Rectal smooth muscle tissue (tissue), 1 donor: ENCODE data around the gene UBE3D.
"Not testable (repeated sequence)": the region's sequence is repeated elsewhere in the genome, so short reads cannot be mapped to it uniquely, and the experiment has no call there.

ENCODE experiments used
- H3K27ac ChIP-seq: one replicate; pipeline ENCODE4 v1.7.0; 2013; ENCODE audit warnings: low read depth, low read length, inconsistent platforms
- H3K27me3 ChIP-seq: one replicate; pipeline ENCODE4 v1.7.0; 2013; ENCODE audit warnings: low read length; ENCODE audit not compliant: control insufficient read depth, insufficient read depth
- H3K36me3 ChIP-seq: one replicate; pipeline ENCODE4 v1.7.0; 2013; ENCODE audit warnings: low read length; ENCODE audit not compliant: control insufficient read depth, insufficient read depth
- H3K4me1 ChIP-seq: one replicate; pipeline ENCODE4 v1.7.0; 2013; ENCODE audit warnings: low read length; ENCODE audit not compliant: control insufficient read depth, insufficient read depth
- H3K4me3 ChIP-seq: one replicate; pipeline ENCODE4 v1.7.0; 2013; ENCODE audit warnings: low read length
- H3K9ac ChIP-seq: one replicate; pipeline ENCODE4 v1.7.0; 2013; ENCODE audit warnings: low read length

UBE3D gene

DNA sequence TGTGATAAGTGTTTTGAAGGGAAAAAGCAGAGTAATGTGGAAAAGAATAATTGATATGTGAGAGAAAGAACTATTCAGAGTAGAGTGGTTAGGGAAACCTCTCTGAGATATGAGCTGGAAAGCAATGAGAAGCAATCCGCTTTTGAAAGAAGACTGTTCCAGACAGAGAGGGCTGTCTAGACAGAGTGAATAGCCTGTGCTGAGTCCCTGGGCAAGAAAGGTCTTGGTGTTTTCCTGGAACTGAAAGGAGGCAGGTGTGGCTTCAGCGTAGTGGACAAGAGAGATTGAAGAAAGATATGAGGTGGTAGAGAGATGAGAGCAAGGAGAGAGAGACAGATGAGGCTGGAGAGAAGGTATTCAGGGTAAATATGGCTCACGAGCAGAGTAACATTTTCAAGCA is 190.8 kb downstream of the UBE3D start:
- H3K4me3 ChIP-seq: no peak overlapping the region
- H3K9ac ChIP-seq: no peak overlapping the region
- no peak overlapping the region for H3K27ac ChIP-seq
- no peaks in the 10 kb centered on the region for H3K27me3 ChIP-seq
- no peaks in the 10 kb centered on the region for H3K4me1 ChIP-seq
- no peaks in the 10 kb centered on the region for H3K36me3 ChIP-seq

DNA sequence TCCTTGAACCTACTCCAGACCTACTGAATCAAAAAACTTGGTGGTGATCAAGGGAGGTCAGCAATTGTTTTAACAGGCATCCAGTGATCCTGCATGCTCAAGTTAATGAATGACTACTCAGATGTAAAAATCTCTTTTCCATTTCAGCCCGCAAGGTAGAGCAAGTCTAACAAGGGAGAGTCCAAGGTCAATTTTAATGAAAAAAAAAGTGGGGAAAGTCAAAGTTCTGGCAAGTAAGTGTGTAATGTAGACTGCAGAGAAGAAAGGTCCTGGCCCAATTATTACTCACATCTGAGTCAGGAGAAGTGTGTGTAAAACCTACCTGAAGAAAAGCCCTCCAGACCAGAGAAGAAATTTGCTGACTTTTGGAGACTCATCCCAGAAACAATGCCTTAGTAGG is 193.5 kb downstream of the UBE3D start:
- H3K36me3 ChIP-seq: no peaks in the 10 kb centered on the region
- no peaks in the 10 kb centered on the region for H3K4me1 ChIP-seq
- no peak overlapping the region for H3K4me3 ChIP-seq
- no peak overlapping the region for H3K9ac ChIP-seq
- H3K27me3 ChIP-seq: no peaks in the 10 kb centered on the region
- no peak overlapping the region for H3K27ac ChIP-seq

DNA sequence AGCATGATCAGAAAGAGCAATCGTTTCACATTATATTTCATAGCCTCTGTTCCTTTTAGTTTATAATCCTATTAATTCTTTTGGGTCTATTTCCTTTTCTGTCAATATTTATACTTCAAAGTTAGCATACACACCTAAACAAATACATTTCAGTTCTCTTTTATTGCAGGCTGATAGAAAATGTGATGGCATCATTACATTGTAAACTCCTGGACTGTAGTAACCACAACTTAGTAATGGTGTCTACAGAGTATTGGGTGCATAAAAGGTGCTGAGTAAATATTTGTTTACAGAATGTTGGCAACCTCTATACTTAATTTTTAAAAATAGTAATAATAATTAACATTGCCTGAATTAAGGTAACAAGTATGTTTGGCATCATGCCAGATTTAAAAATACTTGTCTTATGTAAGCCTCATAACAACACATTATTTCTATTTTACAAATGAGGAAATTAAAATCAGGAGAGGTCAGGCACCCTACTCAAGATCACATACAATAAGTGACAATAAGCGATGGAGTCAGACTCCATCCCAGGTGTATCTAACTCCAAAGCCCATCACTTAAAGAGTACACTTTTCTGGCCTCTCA is 195.0 kb downstream of the UBE3D start:
- H3K27me3 ChIP-seq: no peaks in the 10 kb centered on the region
- no peak overlapping the region for H3K4me3 ChIP-seq
- H3K9ac ChIP-seq: no peak overlapping the region
- H3K4me1 ChIP-seq: no peaks in the 10 kb centered on the region
- H3K27ac ChIP-seq: no peak overlapping the region
- no peaks in the 10 kb centered on the region for H3K36me3 ChIP-seq

DNA sequence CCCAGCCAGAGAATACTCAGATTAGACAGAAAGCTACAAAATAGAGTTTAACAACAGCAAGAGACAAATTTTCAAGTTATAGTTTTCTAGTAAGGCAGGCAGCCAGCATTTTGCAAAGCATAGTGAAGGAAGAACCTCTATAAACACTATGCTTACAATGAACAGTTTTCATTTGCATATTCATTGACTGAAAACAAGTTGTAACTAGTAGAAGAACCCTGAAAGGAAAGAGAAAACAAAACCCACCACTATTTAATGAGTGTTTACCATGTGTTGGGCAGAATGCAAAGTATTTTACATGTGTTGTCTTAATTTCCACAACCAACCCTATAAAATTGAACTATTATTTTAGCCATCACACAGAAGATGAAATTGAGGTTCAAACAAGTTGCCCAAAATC is 196.1 kb downstream of the UBE3D start:
- Histone ChIP-seq H3K9ac (no peak overlapping the region), H3K27ac (no peak overlapping the region), H3K4me1 (no peaks in the 10 kb centered on the region), H3K27me3 (no peaks in the 10 kb centered on the region), H3K36me3 (no peaks in the 10 kb centered on the region), H3K4me3 (no peak overlapping the region)

DNA sequence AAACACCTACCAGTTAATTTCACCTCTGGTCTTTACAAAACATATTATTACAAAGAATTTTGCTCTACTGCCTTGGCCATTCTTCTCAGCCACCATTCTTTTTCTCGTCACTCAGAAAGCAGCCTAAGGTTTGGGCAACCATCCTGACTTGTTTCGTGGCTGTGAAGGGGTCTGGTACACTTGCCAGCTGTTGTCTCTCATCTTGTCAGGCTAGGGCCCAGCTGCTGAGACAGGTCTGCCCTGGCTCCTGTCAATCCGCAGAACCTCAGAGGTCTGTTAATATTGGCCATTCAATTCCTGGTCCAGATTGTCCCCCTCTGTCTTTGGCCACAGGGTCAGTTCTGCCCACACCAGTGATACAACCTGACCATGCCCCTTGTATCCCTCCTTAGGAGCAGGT is 197.7 kb downstream of the UBE3D start:
- no peaks in the 10 kb centered on the region for H3K4me1 ChIP-seq
- H3K4me3 ChIP-seq: no peak overlapping the region
- no peaks in the 10 kb centered on the region for H3K27me3 ChIP-seq
- H3K36me3 ChIP-seq: no peaks in the 10 kb centered on the region
- no peak overlapping the region for H3K9ac ChIP-seq
- H3K27ac ChIP-seq: no peak overlapping the region

DNA sequence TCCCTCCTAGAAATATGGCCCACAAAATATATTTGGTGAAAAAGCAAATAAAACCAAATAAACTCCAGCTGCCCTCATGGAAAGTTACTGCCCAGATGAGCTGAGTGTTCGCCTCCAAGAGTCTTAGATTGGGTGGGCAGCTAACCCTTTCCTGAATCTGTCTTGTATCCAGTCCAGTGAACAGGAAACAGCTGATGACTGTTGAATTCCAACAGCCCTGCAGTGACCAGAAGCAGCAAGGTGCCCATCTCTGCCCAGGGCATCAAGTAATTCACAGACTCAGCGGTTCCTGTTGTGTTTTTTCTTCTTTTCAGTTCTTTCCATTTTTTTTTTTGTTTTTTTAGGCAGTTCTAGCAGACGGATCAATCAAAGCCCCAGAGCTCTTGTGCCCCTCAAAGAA is 199.2 kb downstream of the UBE3D start:
- Histone ChIP-seq H3K27ac (no peak overlapping the region), H3K4me3 (no peak overlapping the region), H3K9ac (no peak overlapping the region), H3K27me3 (no peaks in the 10 kb centered on the region), H3K4me1 (no peaks in the 10 kb centered on the region), H3K36me3 (no peaks in the 10 kb centered on the region)

DNA sequence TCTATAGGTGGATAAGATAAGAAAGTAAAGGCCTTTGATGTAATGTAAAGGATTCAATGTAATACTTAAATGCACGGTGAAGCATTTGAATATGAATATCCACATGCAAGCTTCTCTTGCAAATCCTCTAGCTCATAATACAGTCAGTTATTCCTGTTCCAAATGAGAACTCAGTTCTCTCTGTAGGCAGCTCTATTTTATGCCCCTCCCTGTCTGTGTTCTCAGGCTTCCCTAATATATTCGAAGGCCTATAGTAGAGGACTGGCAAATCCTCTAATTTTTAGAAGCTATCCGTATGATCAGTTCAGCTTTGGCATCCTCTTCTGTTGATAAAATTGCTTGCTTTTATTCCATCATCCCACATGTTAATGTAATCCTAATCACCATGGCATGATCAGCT is 200.2 kb downstream of the UBE3D start:
- no peak overlapping the region for H3K9ac ChIP-seq
- no peaks in the 10 kb centered on the region for H3K27me3 ChIP-seq

DNA sequence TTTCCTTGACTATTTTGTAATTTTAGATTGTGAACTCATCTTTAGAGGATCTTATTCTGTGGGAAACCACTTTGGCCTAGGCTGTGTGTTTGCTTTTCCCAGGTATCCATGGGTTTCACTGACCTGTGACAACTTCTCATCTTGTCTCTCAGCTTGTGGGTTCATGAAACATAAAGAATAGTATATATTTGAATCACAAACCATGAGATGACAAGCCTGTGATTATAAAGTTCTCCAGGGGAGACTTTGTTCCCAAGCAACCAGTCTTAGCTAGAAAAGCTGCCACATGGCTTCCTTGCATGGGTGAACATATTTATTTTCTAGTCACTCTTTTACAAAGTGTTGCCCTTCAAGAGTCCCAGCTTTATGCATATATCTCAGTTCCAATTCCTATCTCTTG is 201.9 kb downstream of the UBE3D start:
- no peak overlapping the region for H3K4me3 ChIP-seq
- H3K27ac ChIP-seq: no peak overlapping the region
- no peak overlapping the region for H3K9ac ChIP-seq

More for the DNA sequence above, 200.2 kb downstream of the UBE3D start:
- Histone ChIP-seq H3K36me3 (no peaks in the 10 kb centered on the region), H3K27ac (no peak overlapping the region), H3K4me1 (no peaks in the 10 kb centered on the region), H3K4me3 (no peak overlapping the region)

DNA sequence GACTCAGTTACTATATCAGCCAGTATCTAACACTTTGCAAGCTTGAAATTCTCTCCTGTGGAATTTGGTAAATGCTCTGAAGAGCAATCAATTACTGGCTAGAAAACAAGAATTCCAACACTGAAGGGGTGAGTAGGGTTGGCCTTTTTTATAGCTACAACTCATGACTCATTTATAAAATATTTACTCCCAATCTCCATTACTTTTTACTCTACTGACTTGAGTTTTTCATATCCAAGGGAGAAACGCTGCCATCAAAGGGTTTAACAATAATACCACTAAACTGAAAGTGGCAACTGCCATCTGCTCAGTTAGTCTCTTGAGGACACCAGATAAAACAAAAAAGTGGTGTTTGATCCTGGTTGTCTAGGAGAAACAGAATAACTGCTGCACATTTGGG is 203.1 kb downstream of the UBE3D start:
- no peak overlapping the region for H3K27ac ChIP-seq
- no peaks in the 10 kb centered on the region for H3K27me3 ChIP-seq
- H3K4me1 ChIP-seq: no peaks in the 10 kb centered on the region
- no peak overlapping the region for H3K9ac ChIP-seq
- H3K4me3 ChIP-seq: no peak overlapping the region
- no peaks in the 10 kb centered on the region for H3K36me3 ChIP-seq

More for the DNA sequence above, 201.9 kb downstream of the UBE3D start:
- Histone ChIP-seq H3K36me3 (no peaks in the 10 kb centered on the region), H3K4me1 (no peaks in the 10 kb centered on the region), H3K27me3 (no peaks in the 10 kb centered on the region)

DNA sequence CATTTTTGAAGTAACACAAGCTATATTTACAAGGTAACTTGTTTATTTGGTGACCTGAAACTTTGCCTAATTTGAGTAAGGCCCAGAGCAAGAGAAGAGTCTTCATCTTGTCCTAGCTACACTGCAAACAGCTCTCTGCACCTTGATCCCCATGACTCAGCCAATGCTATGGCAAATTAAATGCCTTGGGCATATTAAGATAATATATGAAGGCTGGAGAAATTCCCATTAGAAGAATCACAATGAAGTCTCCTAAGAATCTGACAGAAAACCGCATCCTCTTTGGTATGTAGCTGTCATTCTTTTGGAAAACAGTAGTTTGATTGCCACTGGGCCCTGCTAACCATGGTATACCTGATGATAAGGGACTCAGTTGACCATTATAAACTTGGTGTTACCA is 204.5 kb downstream of the UBE3D start:
- H3K36me3 ChIP-seq: no peaks in the 10 kb centered on the region
- no peak overlapping the region for H3K27ac ChIP-seq
- no peaks in the 10 kb centered on the region for H3K4me1 ChIP-seq
- H3K4me3 ChIP-seq: no peak overlapping the region
- H3K9ac ChIP-seq: no peak overlapping the region
- H3K27me3 ChIP-seq: no peaks in the 10 kb centered on the region

DNA sequence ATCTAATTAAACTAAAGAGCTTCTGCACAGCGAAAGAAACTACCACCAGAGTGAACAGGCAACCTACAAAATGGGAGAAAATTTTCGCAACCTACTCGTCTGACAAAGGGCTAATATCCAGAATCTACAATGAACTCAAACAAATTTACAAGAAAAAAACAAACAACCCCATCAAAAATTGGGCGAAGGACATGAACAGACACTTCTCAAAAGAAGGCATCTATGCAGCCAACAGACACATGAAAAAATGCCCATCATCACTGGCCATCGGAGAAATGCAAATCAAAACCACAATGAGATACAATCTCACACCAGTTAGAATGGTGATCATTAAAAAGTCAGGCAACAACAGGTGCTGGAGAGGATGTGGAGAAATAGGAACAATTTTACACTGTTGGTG is 209.6 kb downstream of the UBE3D start:
- not testable (repeated sequence) for H3K4me1 ChIP-seq, H3K27ac ChIP-seq, H3K36me3 ChIP-seq, H3K4me3 ChIP-seq, H3K9ac ChIP-seq, H3K27me3 ChIP-seq

DNA sequence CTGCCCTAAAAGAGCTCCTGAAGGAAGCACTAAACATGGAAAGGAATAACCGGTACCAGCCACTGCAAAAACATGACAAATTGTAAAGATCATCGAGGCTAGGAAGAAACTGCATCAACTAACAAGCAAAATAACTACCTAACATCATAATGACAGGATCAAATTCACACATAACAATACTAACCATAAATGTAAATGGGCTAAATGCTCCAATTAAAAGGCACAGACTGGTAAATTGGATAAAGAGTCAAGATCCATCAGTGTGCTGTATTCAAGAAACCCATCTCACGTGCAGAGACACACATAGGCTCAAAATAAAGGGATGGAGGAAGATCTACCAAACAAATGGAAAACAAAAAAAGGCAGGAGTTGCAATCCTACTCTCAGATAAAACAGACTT is 212.7 kb downstream of the UBE3D start:
- not testable (repeated sequence) for H3K4me1 ChIP-seq, H3K27ac ChIP-seq, H3K9ac ChIP-seq, H3K27me3 ChIP-seq, H3K36me3 ChIP-seq, H3K4me3 ChIP-seq

DNA sequence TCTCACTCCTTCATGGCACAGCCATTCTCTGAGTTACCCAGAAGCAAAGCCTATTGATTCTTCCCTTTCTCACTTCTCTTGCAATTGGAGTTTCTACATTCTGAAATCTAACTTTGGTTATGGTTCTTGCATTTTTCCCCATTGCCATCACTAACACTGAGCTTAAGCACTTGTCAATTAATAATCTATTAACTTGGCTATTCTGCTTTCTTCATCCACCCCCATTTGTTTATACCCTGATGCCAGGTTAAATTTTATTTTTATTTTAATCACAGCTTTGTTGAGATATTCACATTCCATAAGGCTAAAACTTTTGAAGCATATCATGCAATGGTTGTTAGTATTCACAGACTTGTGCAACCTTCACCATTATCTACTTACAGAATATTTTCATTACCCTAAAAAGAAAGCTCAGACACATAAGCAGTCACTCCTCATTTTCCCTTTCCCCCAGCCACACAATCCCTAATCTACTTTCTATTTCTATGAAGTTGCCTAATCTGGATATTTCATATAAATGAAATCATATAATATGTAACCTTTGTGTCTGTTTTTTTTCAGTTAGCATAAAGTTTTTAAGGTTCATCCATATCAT is 222.3 kb downstream of the UBE3D start:
- no peaks in the 10 kb centered on the region for H3K27me3 ChIP-seq
- H3K9ac ChIP-seq: no peak overlapping the region

More for the DNA sequence above, 222.3 kb downstream of the UBE3D start:
- Histone ChIP-seq H3K27ac (no peak overlapping the region), H3K4me3 (no peak overlapping the region), H3K4me1 (no peaks in the 10 kb centered on the region), H3K36me3 (no peaks in the 10 kb centered on the region)
